A673 (cell line): ENCODE data around the gene KISS1R. TPM values are rescaled to one million over a fixed set of nuclear protein-coding genes. Genes with fewer than 3 reads are reported as not detected.
A peak's percentile ranks its signal among the peaks of the same experiment; 100 is the strongest.

Source experiments
- Bru-seq: library from RNA; stranded (reverse); fragments of 400-500 nt; gene quantifications from one replicate; lab custom pipeline; 2021; lab: Mats Ljungman, UMichigan
- BruChase-seq, 2 experiments: library from RNA; stranded (reverse); fragments of 400-500 nt; gene quantifications; one replicate each; lab custom pipeline; 2021; lab: Mats Ljungman, UMichigan
- BruUV-seq: library from RNA; stranded (reverse); fragments of 400-500 nt; replicated peaks from 2 replicates; lab custom pipeline; 2021; lab: Mats Ljungman, UMichigan
- CTCF ChIA-PET: fragments of 300-600 bp; sonication (Branson Sonifier 250); formaldehyde crosslinking; loops from one replicate; lab custom pipeline; 2022; ENCODE audit warnings: antibody characterized with exemption; lab: Charles Lee
- POLR2A ChIA-PET: fragments of 300-600 bp; sonication (Branson Sonifier 250); formaldehyde crosslinking; loops from one replicate; lab custom pipeline; 2022; ENCODE audit warnings: antibody characterized with exemption; ENCODE audit not compliant: low non-redundant PET; lab: Charles Lee
- DNase-seq: peaks from one replicate; pipeline ENCODE4 v3.0.0-alpha.2; 2015; ENCODE audit warnings: low spot score
- H3K27ac ChIP-seq: fragments of 200-600 bp; sonication (generic); 2 replicates; pipeline ENCODE4 v1.5.1; 2016; ENCODE audit warnings: mixed run types, low read depth, mild to moderate bottlenecking, mixed read lengths, antibody characterized with exemption, low read length; ENCODE audit not compliant: poor library complexity, severe bottlenecking
- H3K27me3 ChIP-seq: fragments of 200-600 bp; sonication (generic); replicated peaks from 2 replicates; pipeline ENCODE4 v1.6.1; 2017; ENCODE audit warnings: mixed run types, low read depth, mild to moderate bottlenecking, mixed read lengths, antibody characterized with exemption, low read length; ENCODE audit not compliant: insufficient read depth, poor library complexity
- H3K36me3 ChIP-seq: fragments of 200-600 bp; sonication (generic); 2 replicates; pipeline ENCODE4 v1.6.1; 2016; ENCODE audit warnings: mixed run types, mild to moderate bottlenecking, mixed read lengths, antibody characterized with exemption, low read length; ENCODE audit not compliant: insufficient read depth, poor library complexity, severe bottlenecking
- H3K4me1 ChIP-seq: fragments of 200-600 bp; sonication (generic); 2 replicates; pipeline ENCODE4 v1.6.1; 2017; ENCODE audit warnings: mixed run types, mild to moderate bottlenecking, mixed read lengths, antibody characterized with exemption, low read length; ENCODE audit not compliant: insufficient read depth, poor library complexity, severe bottlenecking
- H3K4me3 ChIP-seq: fragments of 200-600 bp; sonication (generic); 2 replicates; pipeline ENCODE4 v1.5.1; 2016; ENCODE audit warnings: low read depth, mixed run types, mild to moderate bottlenecking, mixed read lengths, low read length; ENCODE audit not compliant: poor library complexity, severe bottlenecking
- H3K9me3 ChIP-seq: fragments of 200-600 bp; sonication (generic); 2 replicates; pipeline ENCODE4 v1.6.1; 2016; ENCODE audit warnings: mixed run types, low read depth, mild to moderate bottlenecking, mixed read lengths, antibody characterized with exemption, low read length; ENCODE audit not compliant: poor library complexity, severe bottlenecking
- CTCF ChIP-seq: fragments of 300-800, 200-600 bp; sonication (generic); conservative IDR thresholded peaks from 2 replicates; pipeline ENCODE4 v1.5.1; 2017; ENCODE audit warnings: low read depth, mild to moderate bottlenecking, antibody characterized with exemption, low read length, moderate library complexity, mixed read lengths
- EZH2 ChIP-seq: fragments of 200-600 bp; sonication (generic); IDR thresholded peaks from 2 replicates; pipeline ENCODE4 v1.6.1; 2017; ENCODE audit warnings: borderline replicate concordance, low read depth, mild to moderate bottlenecking, mixed read lengths, antibody characterized with exemption, low read length; ENCODE audit not compliant: poor library complexity, severe bottlenecking
- intact Hi-C: fragments of 100-400 bp; cut with micrococcal nuclease; formaldehyde crosslinking; loops from one replicate; pipeline ENCODE4 v1.10.0; 2022; ENCODE audit not compliant: unreplicated experiment
- long read RNA-seq: library from polyadenylated mRNA; stranded (forward); transcript quantifications from one replicate; pipeline ENCODE4 v2.0.0, GENCODE V29; 2022
- total RNA-seq: library from RNA; stranded (reverse); gene quantifications from 2 replicates; pipeline ENCODE4 v1.2.3, GENCODE V29; 2021

Gene KISS1R
- 0.20 TPM in 1 of 2 replicates, not detected in the other for total RNA-seq
- Bru-seq, nascent RNA: not detected
- not detected for BruChase-seq, experiment 1, labeled RNA remaining after a 2-hour chase
- not detected for BruChase-seq, experiment 2, labeled RNA remaining after a 6-hour chase
- long read RNA-seq: 0 reads

DNA sequence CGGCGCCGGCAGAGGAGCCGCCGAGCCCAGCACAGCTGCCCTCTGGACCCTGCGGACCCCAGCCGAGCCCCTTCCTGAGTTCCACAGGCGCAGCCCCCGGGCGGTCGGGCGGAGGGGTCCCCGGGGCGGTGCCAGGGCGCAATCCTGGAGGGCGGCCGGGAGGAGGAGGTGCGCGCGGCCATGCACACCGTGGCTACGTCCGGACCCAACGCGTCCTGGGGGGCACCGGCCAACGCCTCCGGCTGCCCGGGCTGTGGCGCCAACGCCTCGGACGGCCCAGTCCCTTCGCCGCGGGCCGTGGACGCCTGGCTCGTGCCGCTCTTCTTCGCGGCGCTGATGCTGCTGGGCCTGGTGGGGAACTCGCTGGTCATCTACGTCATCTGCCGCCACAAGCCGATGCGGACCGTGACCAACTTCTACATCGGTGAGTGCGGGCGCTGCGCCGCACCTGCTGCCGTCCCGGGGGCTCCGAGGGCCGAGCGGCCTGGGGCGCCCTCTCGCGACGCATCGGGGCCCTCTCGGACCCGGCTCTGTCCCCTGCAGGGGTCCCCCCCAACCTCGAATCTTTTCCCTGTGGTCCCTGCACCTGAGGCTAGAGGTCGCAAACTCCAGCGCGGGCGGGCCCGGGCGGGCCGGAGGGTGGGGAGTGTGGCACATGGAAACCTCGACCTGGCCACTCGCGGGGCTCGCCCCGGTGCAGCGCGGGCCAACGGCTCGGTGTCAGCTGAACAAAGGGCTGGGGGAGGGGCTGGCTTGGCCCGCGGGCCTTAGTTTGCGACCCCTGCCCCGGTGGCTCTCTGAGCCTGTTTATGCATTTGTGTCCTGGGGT is at the start of gene KISS1R:
TSS of gene KISS1R (plus strand) at position 11 of the 829 bp plus-strand sequence. CDS start at position 181, 170 bp downstream.
- H3K27ac ChIP-seq: no peak within 1 kb of the TSS
- H3K36me3 ChIP-seq: no peaks in the 10 kb centered on the region
- no peak for TF ChIP-seq EZH2
- peak; percentile 66 for TF ChIP-seq CTCF
- H3K27me3 ChIP-seq: peaks cover 37% of the 10 kb centered on the region
- H3K4me3 ChIP-seq: peak within 1 kb of the TSS; percentile 33
- POLR2A ChIA-PET: no interaction called here
- intact Hi-C loops: loop anchor here (10.0 kb wide), 1 partner anchor 253 kb away; the partner anchor contains the start of gene RNF126
- peaks cover 22% of the 10 kb centered on the region for H3K4me1 ChIP-seq
- no TSS peak for BruUV-seq
- CTCF ChIA-PET: no interaction called here
- peak; percentile 50 for DNase-seq
- H3K9me3 ChIP-seq: no peaks in the 10 kb centered on the region

DNA sequence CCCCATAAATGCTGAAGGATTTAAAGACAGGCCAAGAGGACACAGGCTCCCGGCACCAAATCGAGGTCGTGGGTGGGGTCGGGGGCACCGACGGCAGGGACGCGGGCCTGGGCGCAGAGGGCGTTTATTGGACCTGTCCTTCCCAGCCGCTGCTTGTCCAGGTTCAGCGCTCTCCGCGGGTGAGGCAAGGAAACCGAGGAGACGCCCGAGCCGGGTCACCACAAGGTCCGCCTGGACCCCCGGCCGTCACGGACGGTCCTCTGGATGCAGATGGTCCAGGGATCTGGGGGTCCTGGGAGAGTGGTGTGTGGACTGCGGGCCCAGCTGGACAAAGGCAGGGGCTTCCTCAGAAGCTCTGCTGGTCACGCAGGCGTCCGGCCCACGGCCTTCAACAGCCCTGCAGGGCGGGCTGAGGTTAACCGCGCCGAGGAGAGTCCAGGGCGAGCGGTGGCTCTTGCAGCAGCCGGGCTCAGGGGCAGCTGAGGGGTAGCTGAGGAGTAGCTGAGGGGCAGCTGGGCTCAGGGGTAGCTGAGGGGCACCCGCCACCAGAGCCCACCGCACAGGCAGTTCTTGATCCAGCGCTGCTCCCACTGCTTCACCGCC is 49.2 kb upstream of the KISS1R start:
- no TSS peak for BruUV-seq
- intact Hi-C loops: loop anchor here (10.0 kb wide), 1 partner anchor 377 kb away; the partner anchor contains the start of genes ATP5F1D and MIDN
- Histone ChIP-seq H3K9me3 (no peaks in the 10 kb centered on the region), H3K4me3 (no peak overlapping the region), H3K4me1 (peaks cover 61% of the 10 kb centered on the region), H3K36me3 (peaks cover 26% of the 10 kb centered on the region), H3K27ac (peak overlapping the region; percentile 37), H3K27me3 (no peaks in the 10 kb centered on the region)
- DNase-seq: no peak
- ChIA-PET POLR2A (no interaction called here), CTCF (no interaction called here)
- no peak for TF ChIP-seq CTCF
- TF ChIP-seq EZH2: no peak

GRCh38 chr19:868458-869244 is 48.5 kb upstream of the KISS1R start:
- ChIA-PET CTCF (no interaction called here), POLR2A (no interaction called here)
- Histone ChIP-seq H3K4me1 (peaks cover 60% of the 10 kb centered on the region), H3K9me3 (no peaks in the 10 kb centered on the region), H3K27me3 (no peaks in the 10 kb centered on the region), H3K27ac (peak overlapping the region; percentile 67), H3K36me3 (peaks cover 26% of the 10 kb centered on the region), H3K4me3 (no peak overlapping the region)
- TF ChIP-seq EZH2 (no peak), CTCF (no peak)
- DNase-seq: no peak
- intact Hi-C loops: loop anchor here (10.0 kb wide), 1 partner anchor 376 kb away; the partner anchor contains the start of genes ATP5F1D and MIDN
- no TSS peak for BruUV-seq
